ENCODE results near the gene SERTAD4.

SERTAD4 gene

DNA sequence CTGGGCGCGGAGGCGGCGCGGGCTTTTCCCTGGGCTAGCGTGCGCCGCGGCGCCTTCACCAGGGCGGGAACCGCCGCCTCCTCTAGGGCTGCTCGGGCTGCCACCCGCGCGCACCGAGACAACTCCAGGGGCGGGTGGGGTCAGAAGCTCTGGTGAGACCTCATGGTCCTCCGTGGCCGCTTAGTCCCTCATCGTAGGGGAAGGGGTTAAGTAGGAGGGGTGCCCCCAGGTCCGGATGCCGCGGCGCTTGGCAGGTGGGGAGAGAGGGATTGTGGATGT, 559 bp downstream of the SERTAD4 start:
- TF ChIP-seq, protein P1, sequence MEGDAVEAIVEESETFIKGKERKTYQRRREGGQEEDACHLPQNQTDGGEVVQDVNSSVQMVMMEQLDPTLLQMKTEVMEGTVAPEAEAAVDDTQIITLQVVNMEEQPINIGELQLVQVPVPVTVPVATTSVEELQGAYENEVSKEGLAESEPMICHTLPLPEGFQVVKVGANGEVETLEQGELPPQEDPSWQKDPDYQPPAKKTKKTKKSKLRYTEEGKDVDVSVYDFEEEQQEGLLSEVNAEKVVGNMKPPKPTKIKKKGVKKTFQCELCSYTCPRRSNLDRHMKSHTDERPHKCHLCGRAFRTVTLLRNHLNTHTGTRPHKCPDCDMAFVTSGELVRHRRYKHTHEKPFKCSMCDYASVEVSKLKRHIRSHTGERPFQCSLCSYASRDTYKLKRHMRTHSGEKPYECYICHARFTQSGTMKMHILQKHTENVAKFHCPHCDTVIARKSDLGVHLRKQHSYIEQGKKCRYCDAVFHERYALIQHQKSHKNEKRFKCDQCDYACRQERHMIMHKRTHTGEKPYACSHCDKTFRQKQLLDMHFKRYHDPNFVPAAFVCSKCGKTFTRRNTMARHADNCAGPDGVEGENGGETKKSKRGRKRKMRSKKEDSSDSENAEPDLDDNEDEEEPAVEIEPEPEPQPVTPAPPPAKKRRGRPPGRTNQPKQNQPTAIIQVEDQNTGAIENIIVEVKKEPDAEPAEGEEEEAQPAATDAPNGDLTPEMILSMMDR (IDR thresholded peaks at IDR 0.05; ENCODE audit: control extremely low read depth, extremely low read depth, low read depth, missing control alignments) = no peak
- ChIA-PET POLR2A (no interaction called here), CTCF (interaction anchor here (1.4 to 1.5 kb wide), 2 partner anchors 13 to 76 kb away, joined by 3 read pairs; no protein-coding TSS in a partner anchor)
- DNase-seq (ENCODE audit: extremely low spot score) = peak; percentile 27

DNA sequence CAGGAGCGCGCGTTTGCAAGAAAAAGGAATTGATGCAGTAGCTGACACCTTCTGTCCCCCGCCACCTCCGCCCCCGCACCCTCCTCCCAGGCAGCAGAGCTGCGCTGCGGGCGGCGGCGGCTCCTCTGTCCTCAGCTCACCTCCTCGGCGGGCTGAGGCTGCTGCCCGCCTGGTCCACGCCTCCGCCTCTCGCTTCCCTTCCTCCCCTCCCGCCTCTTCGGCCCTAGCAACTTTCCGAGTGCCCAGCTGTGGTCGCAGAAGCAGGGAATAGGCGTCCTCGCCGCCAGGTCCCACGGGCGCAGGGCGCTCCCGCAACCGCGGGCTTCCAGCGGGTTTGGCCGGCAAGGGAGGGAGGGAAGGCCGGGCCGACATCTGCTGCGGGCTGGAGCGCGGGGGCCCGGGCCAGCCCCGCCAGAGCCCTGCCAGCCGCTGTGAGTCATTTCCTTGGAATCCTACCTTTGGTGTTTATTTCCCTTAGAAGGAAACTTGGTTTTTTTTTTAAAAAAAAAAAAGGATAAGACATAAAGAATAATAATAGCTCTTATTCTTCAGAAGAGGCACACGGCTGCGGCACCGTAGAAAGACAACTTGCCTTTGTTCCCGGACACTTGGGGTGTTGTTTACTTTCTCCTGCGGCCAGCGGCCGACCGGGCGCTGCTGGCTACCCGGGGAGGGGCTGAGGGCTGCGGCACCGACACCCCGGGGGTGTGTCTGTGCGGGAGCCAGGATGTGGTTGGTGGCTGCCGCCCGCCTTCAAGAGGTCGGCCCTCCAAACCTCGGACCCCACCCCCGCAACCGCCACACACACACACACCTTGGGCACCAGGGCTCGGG, 1.1 kb downstream of the SERTAD4 start:
- TF ChIP-seq, protein P1 (IDR thresholded peaks at IDR 0.05; ENCODE audit: control extremely low read depth, extremely low read depth, low read depth, missing control alignments) = no peak
- ChIA-PET POLR2A (no interaction called here), CTCF (interaction anchor here (0.8 to 1.5 kb wide), 3 partner anchors 11 to 75 kb away, joined by 3 to 4 read pairs (median 3); no protein-coding TSS in a partner anchor)
- peak; percentile 34 for DNase-seq (ENCODE audit: extremely low spot score)

DNA sequence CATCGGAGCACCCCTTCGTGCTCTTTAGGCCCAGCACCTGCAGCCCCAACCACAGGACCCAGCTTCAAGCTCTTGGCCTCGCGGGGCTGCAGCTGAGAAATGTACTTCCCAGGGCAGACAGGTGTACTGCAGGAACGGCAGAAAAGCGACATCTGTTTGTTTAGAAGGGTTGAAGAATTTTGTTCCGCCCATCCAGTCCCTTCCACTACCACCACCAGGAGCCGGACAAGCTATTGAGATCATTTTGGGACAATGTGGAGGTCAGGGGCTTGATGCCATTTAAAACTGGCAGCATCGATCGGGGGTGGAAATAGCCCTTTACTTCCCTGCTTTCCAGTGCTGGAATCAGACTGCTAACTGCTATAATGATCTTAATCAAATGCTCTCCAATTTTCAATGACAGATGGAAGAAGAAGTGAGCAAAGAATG, 1.7 kb downstream of the SERTAD4 start:
- POLR2A ChIA-PET = no interaction called here

DNA sequence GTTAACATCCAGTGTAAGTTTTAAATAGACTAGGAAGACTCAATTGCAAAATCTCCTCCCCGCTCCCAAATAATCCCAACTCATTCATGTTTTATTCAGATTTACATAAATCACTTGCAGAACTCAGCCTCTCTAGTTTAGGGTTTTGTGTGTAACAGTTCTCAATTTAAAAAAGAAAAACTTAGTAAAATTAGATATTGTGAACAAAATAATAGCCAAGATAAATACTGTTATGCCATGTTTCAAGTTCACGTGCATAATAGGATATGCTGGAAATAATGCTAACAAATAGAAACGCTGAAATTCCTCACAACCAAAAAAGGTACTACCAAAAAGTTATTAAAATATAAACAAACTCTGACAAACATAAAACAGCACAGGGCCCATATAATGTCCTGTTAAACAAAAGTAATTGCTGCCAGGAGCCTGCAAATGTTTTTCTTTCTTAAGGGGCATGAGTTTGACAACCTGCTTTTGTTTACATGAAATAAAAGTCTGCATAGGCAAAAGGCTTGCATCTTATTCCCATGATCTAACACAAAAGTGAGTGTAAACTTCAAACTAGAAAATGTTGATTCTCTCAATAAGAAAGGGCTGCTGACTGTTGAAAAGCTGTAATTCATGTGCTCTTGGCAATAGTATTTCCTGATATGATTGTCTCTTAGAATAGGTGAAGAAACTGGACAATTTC, 2.9 kb downstream of the SERTAD4 start:
- ChIA-PET CTCF (no interaction called here), POLR2A (no interaction called here)
- TF ChIP-seq, protein P1 (IDR thresholded peaks at IDR 0.05; ENCODE audit: control extremely low read depth, extremely low read depth, low read depth, missing control alignments) = no peak
- DNase-seq (ENCODE audit: extremely low spot score) = no peak

More for the DNA sequence above, 1.7 kb downstream of the SERTAD4 start:
- TF ChIP-seq, protein P1 (IDR thresholded peaks at IDR 0.05; ENCODE audit: control extremely low read depth, extremely low read depth, low read depth, missing control alignments) = no peak
- CTCF ChIA-PET = interaction anchor here (1.5 kb wide), 1 partner anchor 74 kb away, joined by 3 read pairs; no protein-coding TSS in a partner anchor
- no peak for DNase-seq (ENCODE audit: extremely low spot score)

DNA sequence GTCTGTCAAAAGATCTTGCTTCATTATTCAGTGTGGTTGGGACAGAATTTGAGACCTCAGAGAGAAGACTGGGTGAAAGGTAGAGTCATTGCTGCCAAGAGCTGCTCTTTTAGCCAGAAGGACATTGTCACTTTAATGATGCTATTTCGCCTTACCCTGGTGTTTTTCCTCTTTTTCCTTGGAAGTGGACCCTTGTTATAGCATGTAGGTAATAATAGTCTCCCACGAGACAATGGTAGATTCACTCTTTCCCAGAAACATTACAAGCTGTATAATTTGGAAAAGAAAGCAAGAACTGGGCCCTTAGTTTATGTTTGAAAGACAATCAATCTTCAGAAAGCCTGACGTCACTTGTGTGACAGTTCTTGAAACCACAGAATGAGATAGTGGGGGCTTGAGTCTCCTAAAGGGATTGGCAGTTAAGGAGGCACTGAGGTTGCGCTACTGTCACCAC, 3.8 kb downstream of the SERTAD4 start:
- ChIA-PET CTCF (no interaction called here), POLR2A (no interaction called here)
- DNase-seq (ENCODE audit: extremely low spot score) = no peak

DNA sequence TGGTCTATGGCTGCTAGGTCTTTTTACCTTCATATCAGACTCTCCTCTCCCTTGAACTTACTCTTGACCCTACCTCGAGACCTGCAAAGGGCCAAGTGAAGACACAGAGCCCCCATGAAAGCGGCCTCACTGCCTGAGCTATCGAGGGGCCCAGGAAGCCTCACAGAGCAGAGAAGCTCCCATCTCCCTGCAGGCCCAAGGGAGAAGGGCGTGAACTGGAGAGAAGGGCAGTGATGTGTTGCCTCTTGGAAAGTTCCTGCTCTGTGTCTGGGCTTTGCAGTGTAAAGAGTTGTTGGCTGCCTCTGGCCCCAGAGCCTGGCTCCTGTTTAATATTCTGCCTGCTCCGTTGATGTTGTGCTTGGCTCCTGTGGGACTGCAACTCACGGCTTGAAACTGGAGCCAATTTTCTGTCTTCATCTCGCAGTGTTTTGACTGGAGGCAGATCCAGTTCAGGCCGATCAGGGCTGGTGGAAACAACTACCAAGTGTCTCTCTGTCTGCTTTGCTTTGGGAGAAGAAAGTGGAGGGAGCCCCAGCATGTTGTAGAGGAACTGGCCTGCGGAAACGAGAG, 4.3 kb downstream of the SERTAD4 start:
- TF ChIP-seq, protein P1 (IDR thresholded peaks at IDR 0.05; ENCODE audit: control extremely low read depth, extremely low read depth, low read depth, missing control alignments) = no peak
- no peak for DNase-seq (ENCODE audit: extremely low spot score)
- POLR2A ChIA-PET = no interaction called here
- CTCF ChIA-PET = no interaction called here

More for the DNA sequence above, 3.8 kb downstream of the SERTAD4 start:
- TF ChIP-seq, protein P1 (IDR thresholded peaks at IDR 0.05; ENCODE audit: control extremely low read depth, extremely low read depth, low read depth, missing control alignments) = no peak

All from GM10248 (cell line).